GM12892 (cell line): Measurements from ENCODE around the gene B3GNT9.

Experiments
- POLR2A ChIP-seq: IDR thresholded peaks from 2 replicates; pipeline ENCODE4 v1.6.1; 2011; ENCODE audit warnings: low read depth, low read length, control low read depth
- TAF1 ChIP-seq: IDR thresholded peaks from 2 replicates; pipeline ENCODE4 v1.6.1; 2011; ENCODE audit warnings: low read depth, mild to moderate bottlenecking, control low read depth, low read length, borderline replicate concordance

GRCh38 chr16:67192781-67193361 is 42.1 kb upstream of the B3GNT9 start:
- TF ChIP-seq POLR2A (0 out of 2 replicates have a peak, but pooled peaks have one; percentile 35), TAF1 (no peak)
